ENCODE results near the gene FHOD3. TPM values are rescaled to one million over a fixed set of nuclear protein-coding genes. Genes with fewer than 3 reads are reported as not detected.
"Not testable (repeated sequence)": the region's sequence is repeated elsewhere in the genome, so short reads cannot be mapped to it uniquely, and the experiment has no call there.

FHOD3 gene
- total RNA-seq, 1 experiment from 2014 or later = 23.1 TPM

- DNase-seq (ENCODE audit: extremely low read depth, low read depth) = no peak
Measured at GRCh38 chr18:36758623-36759022, 461.1 kb downstream of the FHOD3 start.

GRCh38 chr18:36759167-36759776 is 461.8 kb downstream of the FHOD3 start:
- no peak for DNase-seq (ENCODE audit: extremely low read depth, low read depth)

- DNase-seq (ENCODE audit: extremely low read depth, low read depth) = no peak
Measured at GRCh38 chr18:36760598-36760997, 463.1 kb downstream of the FHOD3 start.

- no peak for DNase-seq (ENCODE audit: extremely low read depth, low read depth)
Measured at GRCh38 chr18:36761186-36761698, 463.7 kb downstream of the FHOD3 start.

GRCh38 chr18:36762074-36762473 is 464.6 kb downstream of the FHOD3 start:
- no peak for DNase-seq (ENCODE audit: extremely low read depth, low read depth)

- DNase-seq (ENCODE audit: extremely low read depth, low read depth) = not testable (repeated sequence)
Measured at GRCh38 chr18:36762965-36763364, 465.5 kb downstream of the FHOD3 start.

- DNase-seq (ENCODE audit: extremely low read depth, low read depth) = no peak
Measured at GRCh38 chr18:36766836-36767235, 469.3 kb downstream of the FHOD3 start.

- no peak for DNase-seq (ENCODE audit: extremely low read depth, low read depth)
Measured at GRCh38 chr18:36769172-36769571, 471.7 kb downstream of the FHOD3 start.

GRCh38 chr18:36769611-36770314 is 472.2 kb downstream of the FHOD3 start:
- peak; percentile 42 for DNase-seq (ENCODE audit: extremely low read depth, low read depth)

GRCh38 chr18:36770315-36770946 is 472.9 kb downstream of the FHOD3 start:
- no peak for DNase-seq (ENCODE audit: extremely low read depth, low read depth)

GRCh38 chr18:36771245-36771644 is 473.7 kb downstream of the FHOD3 start:
- no peak for DNase-seq (ENCODE audit: extremely low read depth, low read depth)

- DNase-seq (ENCODE audit: extremely low read depth, low read depth) = no peak
Measured at GRCh38 chr18:36772241-36772723, 474.8 kb downstream of the FHOD3 start.

- no peak for DNase-seq (ENCODE audit: extremely low read depth, low read depth)
Measured at GRCh38 chr18:36775396-36775795, 477.9 kb downstream of the FHOD3 start.

GRCh38 chr18:36776650-36777049 is 479.1 kb downstream of the FHOD3 start:
- no peak for DNase-seq (ENCODE audit: extremely low read depth, low read depth)

- DNase-seq (ENCODE audit: extremely low read depth, low read depth) = no peak
Measured at GRCh38 chr18:36777566-36777965, 480.1 kb downstream of the FHOD3 start.

GRCh38 chr18:36780748-36781147 is 483.2 kb downstream of the FHOD3 start:
- DNase-seq (ENCODE audit: extremely low read depth, low read depth) = no peak

- no peak for DNase-seq (ENCODE audit: extremely low read depth, low read depth)
Measured at GRCh38 chr18:36782710-36783109, 485.2 kb downstream of the FHOD3 start.

- no peak for DNase-seq (ENCODE audit: extremely low read depth, low read depth)
Measured at GRCh38 chr18:36783792-36784191, 486.3 kb downstream of the FHOD3 start.

- peak; percentile 91 for DNase-seq (ENCODE audit: extremely low read depth, low read depth)
Measured at GRCh38 chr18:36786686-36787085, 489.2 kb downstream of the FHOD3 start.

GRCh38 chr18:36792634-36793283 is 495.2 kb downstream of the FHOD3 start:
- no peak for DNase-seq (ENCODE audit: extremely low read depth, low read depth)

Data from NCI-H460 (cell line).